HepG2 (cell line): ENCODE data around the gene MED13L. TPM values are rescaled to one million over a fixed set of nuclear protein-coding genes. Genes with fewer than 3 reads are reported as not detected.

Experiments used
- ATAC-seq: fragments of 200-7000 bp; cut with Tn5 transposase; 3 replicates; pipeline ENCODE4 v1.9.1; 2020; ENCODE audit warnings: mild to moderate bottlenecking, moderate library complexity
- BruUV-seq: library from RNA; stranded (reverse); fragments of 400-500 nt; replicated peaks from 2 replicates; lab custom pipeline; 2021; lab: Mats Ljungman, UMichigan
- CTCF ChIA-PET: fragments of 300-600 bp; formaldehyde crosslinking; extraction: SDS; loops from one replicate; lab custom pipeline; 2021; ENCODE audit warnings: low total read pairs, inconsistent platforms, low intra/inter-chr PET ratio; lab: Yijun Ruan, JAX
- POLR2A ChIA-PET: fragments of 350-600 bp; sonication (Branson Sonifier 250); formaldehyde crosslinking; loops from one replicate; lab custom pipeline; 2020; ENCODE audit warnings: antibody characterized with exemption, inconsistent platforms; lab: Yijun Ruan, JAX
- DNase-seq: peaks from one replicate; pipeline ENCODE4 v3.0.0-alpha.2; 2015; ENCODE audit warnings: low spot score
- FAIRE-seq: peaks from 3 replicates; lab custom pipeline; 2011; peaks lifted over from hg19 to GRCh38; lab: Jason Lieb, UNC
- H2AFZ ChIP-seq: one replicate; pipeline ENCODE4 v1.6.1; 2011; ENCODE audit warnings: low read length, inconsistent platforms
- H3K27ac ChIP-seq: fragments of 300-600 bp; 3 replicates; pipeline ENCODE4 v1.8.0; 2011; ENCODE audit warnings: mixed run types, mild to moderate bottlenecking, mixed read lengths, low read length, inconsistent platforms; ENCODE audit not compliant: insufficient read depth; ENCODE audit errors: extremely low read length
- H3K27me3 ChIP-seq, 2 experiments: fragments of 200-600 bp in 1 of 2; 2 replicates in 1 of 2; 3 replicates in 1 of 2; pipeline versions ENCODE4 v1.6.0 to v1.8.0; 2011; ENCODE audit warnings: low read length in 2 of 2, mild to moderate bottlenecking in 2 of 2, moderate library complexity in 2 of 2, inconsistent platforms in 1 of 2; ENCODE audit not compliant: insufficient read depth in 2 of 2, control insufficient read depth in 1 of 2
- H3K36me3 ChIP-seq, 2 experiments: fragments of 200-600 bp in 1 of 2; replicated peaks in 1 of 2; 2 replicates in 1 of 2; 3 replicates in 1 of 2; pipeline versions ENCODE4 v1.5.1 to v1.8.0; 2011; ENCODE audit warnings: low read length in 2 of 2, inconsistent platforms in 1 of 2; ENCODE audit not compliant: insufficient read depth in 2 of 2, control insufficient read depth in 1 of 2
- H3K4me1 ChIP-seq: 2 replicates; pipeline ENCODE4 v1.5.1; 2012; ENCODE audit warnings: low read length, inconsistent platforms; ENCODE audit not compliant: insufficient read depth
- H3K4me2 ChIP-seq: 2 replicates; pipeline ENCODE4 v1.6.0; 2011; ENCODE audit warnings: low read depth, low read length, inconsistent platforms
- H3K4me3 ChIP-seq, 3 experiments: fragments of 200-600 bp in 1 of 3; sonication (generic), shearing (Covaris generic) in 1 of 3; replicated peaks in 1 of 3; 2 replicates each; pipeline ENCODE4 v1.5.1; 2011 to 2016; ENCODE audit warnings: low read length in 3 of 3, inconsistent platforms in 2 of 3, low read depth in 2 of 3, mild to moderate bottlenecking in 2 of 3, control low read depth in 1 of 3, mixed read lengths in 1 of 3; ENCODE audit not compliant: insufficient read depth in 1 of 3
- H3K79me2 ChIP-seq: one replicate; pipeline ENCODE4 v1.6.1; 2011; ENCODE audit warnings: low read length, inconsistent platforms; ENCODE audit not compliant: insufficient read depth
- H3K9ac ChIP-seq: 2 replicates; pipeline ENCODE4 v1.6.0; 2011; ENCODE audit warnings: mild to moderate bottlenecking, low read depth, low read length, inconsistent platforms; ENCODE audit not compliant: insufficient read depth
- H3K9me3 ChIP-seq: 2 replicates; pipeline ENCODE4 v1.5.1; 2012; ENCODE audit warnings: mild to moderate bottlenecking, low read length
- H4K20me1 ChIP-seq: 2 replicates; pipeline ENCODE4 v1.6.0; 2011; ENCODE audit warnings: inconsistent platforms, mild to moderate bottlenecking, low read length, moderate library complexity; ENCODE audit not compliant: insufficient read depth
- HNRNPL ChIP-seq: fragments of 200-400 bp; formaldehyde crosslinking; IDR thresholded peaks from 2 replicates; pipeline ENCODE4 v1.6.1; 2017; ENCODE audit warnings: mild to moderate bottlenecking, low read depth, low read length
- NFKBIZ ChIP-seq: IDR thresholded peaks from 2 replicates; pipeline ENCODE4 v1.6.1; 2018; ENCODE audit warnings: missing genetic modification reagents, missing compliant biosample characterization
- PRPF4 ChIP-seq: fragments of 200-400 bp; formaldehyde crosslinking; IDR thresholded peaks from 2 replicates; pipeline ENCODE4 v1.6.1; 2016; ENCODE audit warnings: low read length, low read depth; ENCODE audit not compliant: poor library complexity, severe bottlenecking
- RBM39 ChIP-seq: fragments of 200-400 bp; formaldehyde crosslinking; IDR thresholded peaks from one replicate; pipeline ENCODE4 v1.6.1; 2018; ENCODE audit warnings: antibody characterized with exemption, mild to moderate bottlenecking, low read depth, low read length; ENCODE audit not compliant: poor library complexity, severe bottlenecking
- SRY ChIP-seq: sonication (generic); formaldehyde crosslinking; IDR thresholded peaks from 2 replicates; pipeline ENCODE4 v1.8.0; 2022; ENCODE audit warnings: mild to moderate bottlenecking, missing genetic modification reagents
- TARDBP ChIP-seq: sonication (generic); formaldehyde crosslinking; IDR thresholded peaks from 2 replicates; pipeline ENCODE4 v1.8.0; 2022; ENCODE audit warnings: mild to moderate bottlenecking, missing genetic modification reagents
- TBL1XR1 ChIP-seq: fragments of 150-350 bp; IDR thresholded peaks from 2 replicates; pipeline ENCODE4 v1.6.1; 2014; ENCODE audit warnings: borderline replicate concordance, low read length; ENCODE audit not compliant: partially characterized antibody
- THAP11 ChIP-seq: IDR thresholded peaks from 2 replicates; pipeline ENCODE4 v1.6.1; 2016; ENCODE audit warnings: missing biosample characterization, missing genetic modification reagents
- ZBTB7A ChIP-seq: sonication (generic); formaldehyde crosslinking; IDR thresholded peaks from 2 replicates; pipeline ENCODE4 v1.8.0; 2022; ENCODE audit warnings: mild to moderate bottlenecking, missing genetic modification reagents
- ZNF205 ChIP-seq: IDR thresholded peaks from 2 replicates; pipeline ENCODE4 v1.6.1; 2018; ENCODE audit warnings: missing biosample characterization, missing genetic modification reagents
- ZNF343 ChIP-seq: sonication (generic); formaldehyde crosslinking; IDR thresholded peaks from 2 replicates; pipeline ENCODE4 v1.4.0; 2020; ENCODE audit warnings: mild to moderate bottlenecking, missing genetic modification reagents
- ZNF629 ChIP-seq: sonication (generic); formaldehyde crosslinking; conservative IDR thresholded peaks from 2 replicates; pipeline ENCODE4 v1.5.0; 2020; ENCODE audit warnings: missing genetic modification reagents
- ZNF672 ChIP-seq: sonication (generic); formaldehyde crosslinking; IDR thresholded peaks from 2 replicates; pipeline ENCODE4 v1.8.1; 2022; ENCODE audit warnings: missing genetic modification reagents
- ZNF850 ChIP-seq: sonication (generic); formaldehyde crosslinking; conservative IDR thresholded peaks from 2 replicates; pipeline ENCODE4 v1.9.0; 2021; ENCODE audit warnings: mild to moderate bottlenecking, missing genetic modification reagents
- WGBS: methylation state at CpG from one replicate; pipeline ENCODE4 v1.1.6; 2017; ENCODE audit warnings: low lambda C conversion rate; 5-methylcytosine and 5-hydroxymethylcytosine counted together
- in situ Hi-C: cut with HindIII; loops from 2 replicates; pipeline ENCODE4 v1.10.0; 2017; ENCODE audit warnings: low pct_unique_long_range_greater_than_20kb; ENCODE audit not compliant: extremely low pct_ligation_motif_present
- intact Hi-C: fragments of 100-400 bp; cut with micrococcal nuclease; formaldehyde crosslinking; loops from one replicate; pipeline ENCODE4 v1.10.0; 2022; ENCODE audit not compliant: unreplicated experiment
- polyA plus RNA-seq, 8 experiments: library from polyadenylated mRNA; depleted of rRNA in 3 of 8; stranded (reverse) in 7 of 8; unstranded in 1 of 8; fragments of >200 nt; fragmentation: Illumina TruSeq in 4 of 8; extraction: Trizol in 4 of 8; gene quantifications; 2 replicates each; pipeline versions ENCODE4 v1.2.1 to v1.2.3, GENCODE V29; 2011 to 2016; ENCODE audit warnings: low read depth in 4 of 8, missing spikeins in 1 of 8, mixed read lengths in 1 of 8; ENCODE audit not compliant: insufficient read depth in 1 of 8
- total RNA-seq, 5 experiments: library from RNA; depleted of rRNA; stranded (reverse); fragments of >200 nt; fragmentation: Illumina TruSeq; extraction: Trizol; gene quantifications; 2 replicates each; pipeline ENCODE4 v1.2.3, GENCODE V29; 2016; ENCODE audit warnings: low read depth in 1 of 5
- TF ChIP-seq, protein P1 (sequence below): IDR thresholded peaks from 2 replicates; pipeline ENCODE4 v1.6.1; 2016; ENCODE audit warnings: missing genetic modification reagents, missing compliant biosample characterization
- TF ChIP-seq, protein P2 (sequence below): sonication (generic); formaldehyde crosslinking; IDR thresholded peaks from 2 replicates; pipeline ENCODE4 v1.4.0; 2020; ENCODE audit warnings: mild to moderate bottlenecking, missing genetic modification reagents
- TF ChIP-seq, protein P3 (sequence below): sonication (generic); formaldehyde crosslinking; conservative IDR thresholded peaks from 2 replicates; pipeline ENCODE4 v1.4.0; 2020; ENCODE audit warnings: missing genetic modification reagents
- TF ChIP-seq, protein P4 (sequence below): IDR thresholded peaks from 2 replicates; pipeline ENCODE4 v1.4.0; 2020; ENCODE audit warnings: mild to moderate bottlenecking, missing genetic modification reagents

MED13L gene
- total and polyA plus RNA-seq, 2 of the 13 experiments (the other 11 are each of a cell fraction or from before 2014, with no cell fraction given): 24.8 to 38.9 TPM

DNA sequence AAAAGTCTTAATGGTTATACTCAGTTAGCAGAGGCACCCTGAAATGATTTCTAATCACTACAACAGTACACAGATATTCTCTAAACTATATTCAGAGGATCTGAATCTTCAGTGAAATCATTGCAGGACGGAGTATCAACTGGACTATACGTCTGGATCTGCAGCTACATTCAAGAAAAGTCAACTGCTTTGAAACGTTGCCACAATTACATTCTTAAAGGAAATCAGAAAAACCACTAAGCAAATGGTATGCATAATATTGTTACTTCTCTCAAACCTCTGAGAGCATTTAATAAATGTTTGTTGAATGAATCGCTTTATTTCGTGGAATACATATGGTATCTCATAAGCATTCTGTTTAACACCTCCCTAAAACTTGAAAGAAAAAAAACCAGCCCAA lies 67.4 kb downstream of the MED13L start:
- Histone ChIP-seq H3K27me3 (no peaks in the 10 kb centered on the region), H2AFZ (no peak overlapping the region), H3K36me3 (no peaks in the 10 kb centered on the region), H3K9me3 (no peaks in the 10 kb centered on the region), H4K20me1 (no peaks in the 10 kb centered on the region; the same call in 1 of the 2 replicates)
- BruUV-seq: no TSS peak
- POLR2A ChIA-PET: no interaction called here
- no peak for DNase-seq
- CTCF ChIA-PET: no interaction called here
- TF ChIP-seq, protein P1, sequence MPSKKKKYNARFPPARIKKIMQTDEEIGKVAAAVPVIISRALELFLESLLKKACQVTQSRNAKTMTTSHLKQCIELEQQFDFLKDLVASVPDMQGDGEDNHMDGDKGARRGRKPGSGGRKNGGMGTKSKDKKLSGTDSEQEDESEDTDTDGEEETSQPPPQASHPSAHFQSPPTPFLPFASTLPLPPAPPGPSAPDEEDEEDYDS (CRISPR knock-in tag): no peak
- TF ChIP-seq ZNF672 (CRISPR knock-in tag) (no peak), PRPF4 (no peak), THAP11 (no peak), ZNF850 (no peak), SRY (no peak), NFKBIZ (CRISPR knock-in tag) (no peak), TARDBP (CRISPR knock-in tag) (no peak), TBL1XR1 (no peak), ZNF205 (CRISPR knock-in tag) (no peak), RBM39 (no peak), ZNF629 (CRISPR knock-in tag) (no peak), HNRNPL (no peak), ZNF343 (no peak), ZBTB7A (no peak)
- TF ChIP-seq, protein P2, sequence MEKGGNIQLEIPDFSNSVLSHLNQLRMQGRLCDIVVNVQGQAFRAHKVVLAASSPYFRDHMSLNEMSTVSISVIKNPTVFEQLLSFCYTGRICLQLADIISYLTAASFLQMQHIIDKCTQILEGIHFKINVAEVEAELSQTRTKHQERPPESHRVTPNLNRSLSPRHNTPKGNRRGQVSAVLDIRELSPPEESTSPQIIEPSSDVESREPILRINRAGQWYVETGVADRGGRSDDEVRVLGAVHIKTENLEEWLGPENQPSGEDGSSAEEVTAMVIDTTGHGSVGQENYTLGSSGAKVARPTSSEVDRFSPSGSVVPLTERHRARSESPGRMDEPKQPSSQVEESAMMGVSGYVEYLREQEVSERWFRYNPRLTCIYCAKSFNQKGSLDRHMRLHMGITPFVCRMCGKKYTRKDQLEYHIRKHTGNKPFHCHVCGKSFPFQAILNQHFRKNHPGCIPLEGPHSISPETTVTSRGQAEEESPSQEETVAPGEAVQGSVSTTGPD (CRISPR knock-in tag): no peak
- TF ChIP-seq, protein P3, sequence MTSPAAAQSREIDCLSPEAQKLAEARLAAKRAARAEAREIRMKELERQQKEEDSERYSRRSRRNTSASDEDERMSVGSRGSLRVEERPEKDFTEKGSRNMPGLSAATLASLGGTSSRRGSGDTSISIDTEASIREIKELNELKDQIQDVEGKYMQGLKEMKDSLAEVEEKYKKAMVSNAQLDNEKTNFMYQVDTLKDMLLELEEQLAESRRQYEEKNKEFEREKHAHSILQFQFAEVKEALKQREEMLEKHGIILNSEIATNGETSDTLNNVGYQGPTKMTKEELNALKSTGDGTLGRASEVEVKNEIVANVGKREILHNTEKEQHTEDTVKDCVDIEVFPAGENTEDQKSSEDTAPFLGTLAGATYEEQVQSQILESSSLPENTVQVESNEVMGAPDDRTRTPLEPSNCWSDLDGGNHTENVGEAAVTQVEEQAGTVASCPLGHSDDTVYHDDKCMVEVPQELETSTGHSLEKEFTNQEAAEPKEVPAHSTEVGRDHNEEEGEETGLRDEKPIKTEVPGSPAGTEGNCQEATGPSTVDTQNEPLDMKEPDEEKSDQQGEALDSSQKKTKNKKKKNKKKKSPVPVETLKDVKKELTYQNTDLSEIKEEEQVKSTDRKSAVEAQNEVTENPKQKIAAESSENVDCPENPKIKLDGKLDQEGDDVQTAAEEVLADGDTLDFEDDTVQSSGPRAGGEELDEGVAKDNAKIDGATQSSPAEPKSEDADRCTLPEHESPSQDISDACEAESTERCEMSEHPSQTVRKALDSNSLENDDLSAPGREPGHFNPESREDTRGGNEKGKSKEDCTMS: no peak
- TF ChIP-seq, protein P4, sequence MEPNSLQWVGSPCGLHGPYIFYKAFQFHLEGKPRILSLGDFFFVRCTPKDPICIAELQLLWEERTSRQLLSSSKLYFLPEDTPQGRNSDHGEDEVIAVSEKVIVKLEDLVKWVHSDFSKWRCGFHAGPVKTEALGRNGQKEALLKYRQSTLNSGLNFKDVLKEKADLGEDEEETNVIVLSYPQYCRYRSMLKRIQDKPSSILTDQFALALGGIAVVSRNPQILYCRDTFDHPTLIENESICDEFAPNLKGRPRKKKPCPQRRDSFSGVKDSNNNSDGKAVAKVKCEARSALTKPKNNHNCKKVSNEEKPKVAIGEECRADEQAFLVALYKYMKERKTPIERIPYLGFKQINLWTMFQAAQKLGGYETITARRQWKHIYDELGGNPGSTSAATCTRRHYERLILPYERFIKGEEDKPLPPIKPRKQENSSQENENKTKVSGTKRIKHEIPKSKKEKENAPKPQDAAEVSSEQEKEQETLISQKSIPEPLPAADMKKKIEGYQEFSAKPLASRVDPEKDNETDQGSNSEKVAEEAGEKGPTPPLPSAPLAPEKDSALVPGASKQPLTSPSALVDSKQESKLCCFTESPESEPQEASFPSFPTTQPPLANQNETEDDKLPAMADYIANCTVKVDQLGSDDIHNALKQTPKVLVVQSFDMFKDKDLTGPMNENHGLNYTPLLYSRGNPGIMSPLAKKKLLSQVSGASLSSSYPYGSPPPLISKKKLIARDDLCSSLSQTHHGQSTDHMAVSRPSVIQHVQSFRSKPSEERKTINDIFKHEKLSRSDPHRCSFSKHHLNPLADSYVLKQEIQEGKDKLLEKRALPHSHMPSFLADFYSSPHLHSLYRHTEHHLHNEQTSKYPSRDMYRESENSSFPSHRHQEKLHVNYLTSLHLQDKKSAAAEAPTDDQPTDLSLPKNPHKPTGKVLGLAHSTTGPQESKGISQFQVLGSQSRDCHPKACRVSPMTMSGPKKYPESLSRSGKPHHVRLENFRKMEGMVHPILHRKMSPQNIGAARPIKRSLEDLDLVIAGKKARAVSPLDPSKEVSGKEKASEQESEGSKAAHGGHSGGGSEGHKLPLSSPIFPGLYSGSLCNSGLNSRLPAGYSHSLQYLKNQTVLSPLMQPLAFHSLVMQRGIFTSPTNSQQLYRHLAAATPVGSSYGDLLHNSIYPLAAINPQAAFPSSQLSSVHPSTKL (CRISPR knock-in tag): no peak
- TF ChIP-seq, all 625 proteins: peak for 0
- H3K4me2 ChIP-seq: no peak overlapping the region
- no peak overlapping the region for H3K4me3 ChIP-seq
- H3K9ac ChIP-seq: no peak overlapping the region
- H3K27ac ChIP-seq: no peak overlapping the region
- H3K79me2 ChIP-seq: peaks cover 22% of the 10 kb centered on the region
- ATAC-seq: no peak
- WGBS: 94% methylated on average over 5 of the region's 5 CpGs
- no peak for FAIRE-seq
- in situ Hi-C loops (no loop called here), intact Hi-C loops (no loop called here)
- no peaks in the 10 kb centered on the region for H3K4me1 ChIP-seq
